Neural cell (in vitro differentiated cells): Measurements from ENCODE around the gene ATP6V1E1.

Source experiments
- CTCF ChIP-seq: fragments of 450-650 bp; IDR thresholded peaks from 2 replicates; pipeline ENCODE4 v1.5.1; 2014; ENCODE audit warnings: antibody characterized with exemption, mild to moderate bottlenecking, moderate library complexity; ENCODE audit not compliant: poor library complexity, severe bottlenecking
- EP300 ChIP-seq: fragments of 450-650 bp; conservative IDR thresholded peaks from 2 replicates; pipeline ENCODE4 v1.6.1; 2014; ENCODE audit warnings: antibody characterized with exemption, mild to moderate bottlenecking, moderate library complexity; ENCODE audit not compliant: poor library complexity, severe bottlenecking
- EZH2 ChIP-seq: fragments of 200-600, 300-800 bp; shearing (Covaris generic), sonication (generic); IDR thresholded peaks from 2 replicates; pipeline ENCODE4 v1.6.1; 2014; ENCODE audit warnings: antibody characterized with exemption, low read length, borderline replicate concordance, mild to moderate bottlenecking; ENCODE audit not compliant: insufficient read depth, poor library complexity, severe bottlenecking
- REST ChIP-seq: IDR thresholded peaks from 2 replicates; pipeline ENCODE4 v1.6.1; 2012; ENCODE audit warnings: borderline replicate concordance
- SMC3 ChIP-seq: fragments of 450-650 bp; conservative IDR thresholded peaks from 2 replicates; pipeline ENCODE4 v1.6.1; 2014; ENCODE audit warnings: antibody characterized with exemption, mild to moderate bottlenecking, moderate library complexity; ENCODE audit not compliant: poor library complexity

- TF ChIP-seq SMC3 (no peak), CTCF (no peak), EP300 (no peak), REST (no peak), EZH2 (no peak)
Measured at GRCh38 chr22:17601031-17601430, 27.5 kb downstream of the ATP6V1E1 start.
